Smooth muscle cell (in vitro differentiated cells): ENCODE data around the gene ADGRV1. TPM values are rescaled to one million over a fixed set of nuclear protein-coding genes. Genes with fewer than 3 reads are reported as not detected.
A peak's percentile ranks its signal among the peaks of the same experiment; 100 is the strongest.

Source experiments
- DNase-seq: peaks from one replicate; lab custom pipeline; 2025; ENCODE audit not compliant: unreplicated experiment; lab: John Stamatoyannopoulos, UW
- H2AFZ ChIP-seq: fragments of 200-600 bp; sonication (generic); 2 replicates; pipeline ENCODE4 v1.6.0; 2016; ENCODE audit warnings: antibody characterized with exemption, low read depth, mild to moderate bottlenecking
- H3F3A ChIP-seq: fragments of 200-600 bp; sonication (generic); 2 replicates; pipeline ENCODE4 v1.6.0; 2017; ENCODE audit warnings: antibody characterized with exemption, low read depth
- H3K27ac ChIP-seq: fragments of 200-600 bp; sonication (generic); 2 replicates; pipeline ENCODE4 v1.5.1; 2016; ENCODE audit warnings: low read depth, mild to moderate bottlenecking
- H3K27me3 ChIP-seq: fragments of 200-600 bp; sonication (generic); 2 replicates; pipeline ENCODE4 v1.6.1; 2016; ENCODE audit warnings: low read depth, mild to moderate bottlenecking
- H3K36me3 ChIP-seq: fragments of 200-600 bp; sonication (generic); 2 replicates; pipeline ENCODE4 v1.5.1; 2016; ENCODE audit warnings: low read depth
- H3K4me1 ChIP-seq: fragments of 200-600 bp; sonication (generic); 2 replicates; pipeline ENCODE4 v1.5.1; 2016; ENCODE audit warnings: low read depth
- H3K4me2 ChIP-seq: fragments of 200-600 bp; sonication (generic); 2 replicates; pipeline ENCODE4 v1.6.0; 2016; ENCODE audit warnings: mild to moderate bottlenecking
- H3K4me3 ChIP-seq: fragments of 200-600 bp; sonication (generic); 2 replicates; pipeline ENCODE4 v1.5.1; 2016; ENCODE audit warnings: mild to moderate bottlenecking
- H3K79me2 ChIP-seq: fragments of 200-600 bp; sonication (generic); 2 replicates; pipeline ENCODE4 v1.6.0; 2016; ENCODE audit warnings: low read depth, mild to moderate bottlenecking
- H3K9ac ChIP-seq: fragments of 200-600 bp; sonication (generic); 2 replicates; pipeline ENCODE4 v1.6.0; 2016; ENCODE audit warnings: low read depth
- H3K9me3 ChIP-seq: fragments of 200-600 bp; sonication (generic); replicated peaks from 2 replicates; pipeline ENCODE4 v1.5.1; 2016; ENCODE audit warnings: low read depth
- H4K20me1 ChIP-seq: fragments of 200-600 bp; sonication (generic); 2 replicates; pipeline ENCODE4 v1.6.0; 2016; ENCODE audit warnings: low read depth
- CTCF ChIP-seq: fragments of 200-600 bp; sonication (generic); IDR thresholded peaks from 2 replicates; pipeline ENCODE4 v1.5.1; 2017; ENCODE audit warnings: borderline replicate concordance, mild to moderate bottlenecking, antibody characterized with exemption; ENCODE audit not compliant: insufficient read depth, poor library complexity, severe bottlenecking
- WGBS: methylation state at CpG from one replicate; pipeline ENCODE4 v1.1.7; 2016; ENCODE audit warnings: low lambda C conversion rate; 5-methylcytosine and 5-hydroxymethylcytosine counted together
- polyA plus RNA-seq: library from polyadenylated mRNA; unstranded; fragments of >200 nt; fragmentation: Nextera tagmentation; extraction: Ambion mirVana; gene quantifications from 2 replicates; pipeline ENCODE4 v1.2.1, GENCODE V29; 2016
- total RNA-seq: library from RNA; depleted of rRNA; stranded (reverse); fragments of >200 nt; gene quantifications from 2 replicates; pipeline ENCODE4 v1.2.3, GENCODE V29; 2014

ADGRV1 gene
- total and polyA plus RNA-seq, 2 experiments from 2014 or later: 16.8 to 17.7 TPM

- H3K9ac ChIP-seq: peak overlapping the region; percentile 2
- peak overlapping the region; percentile 84 for H3K27ac ChIP-seq
- no peaks in the 10 kb centered on the region for H3K9me3 ChIP-seq
- no peak overlapping the region for H3K4me3 ChIP-seq
- no peaks in the 10 kb centered on the region for H3K27me3 ChIP-seq
- no peaks in the 10 kb centered on the region for H3K79me2 ChIP-seq
- no peaks in the 10 kb centered on the region for H4K20me1 ChIP-seq
- TF ChIP-seq CTCF: no peak
- peaks cover 10% of the 10 kb centered on the region for H3F3A ChIP-seq
- no peaks in the 10 kb centered on the region for H3K36me3 ChIP-seq
- no peak overlapping the region for H2AFZ ChIP-seq
- peaks cover 10% of the 10 kb centered on the region for H3K4me1 ChIP-seq
- no peak for DNase-seq
- peak overlapping the region; percentile 65 for H3K4me2 ChIP-seq
These were observed 425.1 kb downstream of the ADGRV1 start for GRCh38 chr5:90983711-90984124.

- no peak for DNase-seq
- peak overlapping the region; percentile 31 for H3K9ac ChIP-seq
- H3K4me3 ChIP-seq: no peak overlapping the region
- H3K27ac ChIP-seq: peak overlapping the region; percentile 84
- 41% methylated on average over 3 of the region's 3 CpGs for WGBS
- peak overlapping the region; percentile 8 for H2AFZ ChIP-seq
- no peak for TF ChIP-seq CTCF
- no peaks in the 10 kb centered on the region for H3K79me2 ChIP-seq
- H3K4me2 ChIP-seq: peak overlapping the region; percentile 49
- no peaks in the 10 kb centered on the region for H3K36me3 ChIP-seq
- no peaks in the 10 kb centered on the region for H3K27me3 ChIP-seq
- no peaks in the 10 kb centered on the region for H4K20me1 ChIP-seq
- peaks cover 10% of the 10 kb centered on the region for H3K4me1 ChIP-seq
- H3F3A ChIP-seq: peaks cover 10% of the 10 kb centered on the region
- no peaks in the 10 kb centered on the region for H3K9me3 ChIP-seq
These were observed 426.7 kb downstream of the ADGRV1 start for GRCh38 chr5:90985341-90985740.

DNA sequence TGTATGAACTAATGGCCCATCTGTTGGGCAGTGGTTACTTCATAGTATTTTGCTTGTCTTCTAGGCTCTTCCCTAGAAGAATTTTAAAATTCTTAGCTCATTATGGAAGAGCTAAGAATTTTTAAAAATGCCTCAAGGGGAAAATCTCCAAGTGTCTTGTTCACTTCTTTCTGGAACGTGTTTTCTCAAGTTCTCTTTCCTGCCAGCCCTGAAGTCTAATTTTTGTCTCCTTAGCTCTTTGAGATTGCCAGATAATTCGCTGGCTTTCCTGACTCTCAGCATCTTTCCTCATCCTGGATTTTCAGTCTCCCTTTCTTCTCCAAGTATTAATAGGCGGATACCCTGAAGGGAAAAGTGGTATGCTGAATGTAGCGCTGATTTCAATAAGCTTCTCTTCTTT lies 429.1 kb downstream of the ADGRV1 start:
- no peaks in the 10 kb centered on the region for H3K27me3 ChIP-seq
- no peak overlapping the region for H2AFZ ChIP-seq
- H3F3A ChIP-seq: peaks cover 2% of the 10 kb centered on the region
- H3K4me1 ChIP-seq: peaks cover 3% of the 10 kb centered on the region
- no peak overlapping the region for H3K9ac ChIP-seq
- TF ChIP-seq CTCF: no peak
- WGBS: 85% methylated on average over 4 of the region's 4 CpGs
- no peaks in the 10 kb centered on the region for H3K36me3 ChIP-seq
- no peak for DNase-seq
- H3K9me3 ChIP-seq: no peaks in the 10 kb centered on the region
- H3K4me2 ChIP-seq: no peak overlapping the region
- H3K4me3 ChIP-seq: no peak overlapping the region
- no peaks in the 10 kb centered on the region for H3K79me2 ChIP-seq
- no peak overlapping the region for H3K27ac ChIP-seq
- H4K20me1 ChIP-seq: no peaks in the 10 kb centered on the region

- 97% methylated on average over 1 of the region's 1 CpG for WGBS
- no peaks in the 10 kb centered on the region for H4K20me1 ChIP-seq
These were observed 432.6 kb downstream of the ADGRV1 start for GRCh38 chr5:90991201-90991600.

More at GRCh38 chr5:90991201-90991600, 432.6 kb downstream of the ADGRV1 start:
- H2AFZ ChIP-seq: no peak overlapping the region
- H3K9ac ChIP-seq: no peak overlapping the region
- no peaks in the 10 kb centered on the region for H3K4me1 ChIP-seq
- TF ChIP-seq CTCF: no peak
- H3K27ac ChIP-seq: no peak overlapping the region
- peaks cover 7% of the 10 kb centered on the region for H3K9me3 ChIP-seq
- no peaks in the 10 kb centered on the region for H3K79me2 ChIP-seq
- H3K36me3 ChIP-seq: peaks cover 13% of the 10 kb centered on the region
- no peaks in the 10 kb centered on the region for H3F3A ChIP-seq
- DNase-seq: no peak
- H3K4me2 ChIP-seq: no peak overlapping the region
- no peak overlapping the region for H3K4me3 ChIP-seq
- H3K27me3 ChIP-seq: no peaks in the 10 kb centered on the region
